H1 (cell line): Measurements from ENCODE around the gene VIT. TPM values are rescaled to one million over a fixed set of nuclear protein-coding genes. Genes with fewer than 3 reads are reported as not detected.

Experiments used
- CTCF ChIA-PET: fragments of 300-600 bp; sonication (Branson Sonifier 250); formaldehyde crosslinking; loops from one replicate; lab custom pipeline; 2021; ENCODE audit not compliant: partially characterized antibody; lab: Charles Lee
- POLR2A ChIA-PET: fragments of 300-600 bp; sonication (Branson Sonifier 250); formaldehyde crosslinking; loops from one replicate; lab custom pipeline; 2021; ENCODE audit warnings: inconsistent platforms; ENCODE audit not compliant: partially characterized antibody; lab: Charles Lee
- DNase-seq, 2 experiments: peaks; one replicate each; pipeline versions ENCODE4 v3.0.0 to v3.0.0-alpha.2; 2010 to 2022; ENCODE audit warnings: low spot score in 2 of 2, low read depth in 1 of 2, mixed read lengths in 1 of 2
- FAIRE-seq: peaks from 2 replicates; lab custom pipeline; 2011; peaks lifted over from hg19 to GRCh38; lab: Jason Lieb, UNC
- H2AFZ ChIP-seq: 2 replicates; pipeline ENCODE4 v1.8.1; 2012; ENCODE audit warnings: low read length, inconsistent platforms
- H2AK5ac ChIP-seq: 2 replicates; pipeline ENCODE4 v1.6.1; 2013; ENCODE audit warnings: low read depth, low read length
- H2BK120ac ChIP-seq: replicated peaks from 2 replicates; pipeline ENCODE3; 2013; ENCODE audit warnings: low read depth, low read length, inconsistent platforms
- H2BK12ac ChIP-seq: 2 replicates; pipeline ENCODE4 v1.6.1; 2013; ENCODE audit warnings: low read depth, low read length
- H2BK15ac ChIP-seq: 2 replicates; pipeline ENCODE4 v1.6.1; 2013; ENCODE audit warnings: low read length
- H2BK20ac ChIP-seq: 2 replicates; pipeline ENCODE4 v1.6.1; 2013; ENCODE audit warnings: low read length
- H2BK5ac ChIP-seq: 2 replicates; pipeline ENCODE4 v1.6.1; 2013; ENCODE audit warnings: low read depth, low read length
- H3K14ac ChIP-seq: 2 replicates; pipeline ENCODE4 v1.6.1; 2013; ENCODE audit warnings: inconsistent platforms; ENCODE audit not compliant: insufficient read length
- H3K18ac ChIP-seq: 2 replicates; pipeline ENCODE4 v1.6.1; 2013; ENCODE audit warnings: low read length; ENCODE audit errors: extremely low read depth
- H3K23ac ChIP-seq: 2 replicates; pipeline ENCODE4 v1.6.1; 2013; ENCODE audit warnings: inconsistent platforms; ENCODE audit not compliant: insufficient read length
- H3K23me2 ChIP-seq: 2 replicates; pipeline ENCODE4 v1.6.1; 2013; ENCODE audit warnings: low read depth, low read length
- H3K27ac ChIP-seq: 2 replicates; pipeline ENCODE4 v1.6.1; 2011; ENCODE audit warnings: low read depth, low read length, inconsistent platforms
- H3K27me3 ChIP-seq, 4 experiments: replicated peaks in 1 of 4; 1 replicate in 1 of 4; 2 replicates in 3 of 4; pipeline versions ENCODE4 v1.6.1 to v1.8.1; 2011 to 2013; ENCODE audit warnings: low read length in 3 of 4, mild to moderate bottlenecking in 3 of 4, inconsistent platforms in 2 of 4, mixed read lengths in 2 of 4, moderate library complexity in 1 of 4; ENCODE audit not compliant: control insufficient read depth in 3 of 4, insufficient read depth in 3 of 4; ENCODE audit errors: extremely low read depth in 1 of 4
- H3K36me3 ChIP-seq, 4 experiments: 2 replicates each; pipeline versions ENCODE4 v1.6.1 to v1.8.1; 2011 to 2013; ENCODE audit warnings: mild to moderate bottlenecking in 4 of 4, low read length in 3 of 4, moderate library complexity in 2 of 4, control low read depth in 1 of 4, inconsistent platforms in 1 of 4; ENCODE audit not compliant: insufficient read depth in 4 of 4, control insufficient read depth in 2 of 4
- H3K4ac ChIP-seq: replicated peaks from 2 replicates; pipeline ENCODE3; 2013; ENCODE audit warnings: low read length, low read depth, mixed read lengths, inconsistent platforms; ENCODE audit not compliant: insufficient read length
- H3K4me1 ChIP-seq, 4 experiments: replicated peaks in 1 of 4; 1 replicate in 1 of 4; 2 replicates in 3 of 4; pipeline versions ENCODE4 v1.6.1 to v1.8.1; 2011 to 2013; ENCODE audit warnings: low read length in 3 of 4, inconsistent platforms in 2 of 4, mixed read lengths in 1 of 4; ENCODE audit not compliant: insufficient read depth in 4 of 4, control insufficient read depth in 3 of 4
- H3K4me2 ChIP-seq, 2 experiments: 2 replicates each; pipeline versions ENCODE4 v1.6.1 to v1.8.1; 2011 to 2013; ENCODE audit warnings: low read depth in 2 of 2, low read length in 2 of 2, control low read depth in 1 of 2, inconsistent platforms in 1 of 2, mild to moderate bottlenecking in 1 of 2; ENCODE audit not compliant: insufficient read depth in 1 of 2
- H3K4me3 ChIP-seq, 4 experiments: fragments of 200-600, 300-600 bp in 1 of 4; sonication (generic), shearing (Covaris generic), sonication (Bioruptor Twin) in 1 of 4; 2 replicates each; pipeline versions ENCODE4 v1.5.1 to v1.8.1; 2011 to 2016; ENCODE audit warnings: low read length in 4 of 4, low read depth in 3 of 4, control low read depth in 2 of 4, inconsistent platforms in 2 of 4, mild to moderate bottlenecking in 2 of 4, mixed read lengths in 1 of 4, moderate library complexity in 1 of 4; ENCODE audit not compliant: insufficient read depth in 2 of 4; ENCODE audit errors: extremely low read depth in 1 of 4
- H3K56ac ChIP-seq: replicated peaks from 2 replicates; pipeline ENCODE3; 2013; ENCODE audit warnings: low read depth, mild to moderate bottlenecking, mixed read lengths, low read length, inconsistent platforms; ENCODE audit not compliant: insufficient read length
- H3K79me1 ChIP-seq: 2 replicates; pipeline ENCODE4 v1.6.1; 2013; ENCODE audit warnings: low read depth, low read length, control low read depth
- H3K79me2 ChIP-seq, 2 experiments: 2 replicates each; pipeline versions ENCODE4 v1.6.1 to v1.8.1; 2012 to 2013; ENCODE audit warnings: low read length in 2 of 2, mild to moderate bottlenecking in 2 of 2, inconsistent platforms in 1 of 2; ENCODE audit not compliant: insufficient read depth in 2 of 2, control insufficient read depth in 1 of 2
- H3K9ac ChIP-seq, 4 experiments: replicated peaks in 1 of 4; 1 replicate in 1 of 4; 2 replicates in 3 of 4; pipeline versions ENCODE4 v1.6.1 to v1.8.1; 2011 to 2013; ENCODE audit warnings: low read depth in 3 of 4, low read length in 3 of 4, control low read depth in 2 of 4, mild to moderate bottlenecking in 2 of 4, moderate library complexity in 2 of 4, inconsistent platforms in 1 of 4; ENCODE audit errors: extremely low read depth in 1 of 4
- H3K9me3 ChIP-seq, 2 experiments: 2 replicates each; pipeline versions ENCODE4 v1.6.1 to v1.8.1; 2012 to 2013; ENCODE audit warnings: mild to moderate bottlenecking in 2 of 2, moderate library complexity in 2 of 2, control low read depth in 1 of 2, inconsistent platforms in 1 of 2, low read depth in 1 of 2, low read length in 1 of 2, mixed read lengths in 1 of 2; ENCODE audit not compliant: insufficient read depth in 2 of 2
- H4K20me1 ChIP-seq, 2 experiments: replicated peaks in 1 of 2; 2 replicates each; pipeline versions ENCODE3 to v1.8.1; 2011 to 2013; ENCODE audit warnings: inconsistent platforms in 2 of 2, low read length in 2 of 2, mild to moderate bottlenecking in 1 of 2; ENCODE audit not compliant: insufficient read depth in 2 of 2, control insufficient read depth in 1 of 2
- H4K5ac ChIP-seq: 2 replicates; pipeline ENCODE4 v1.6.1; 2013; ENCODE audit warnings: low read length, low read depth, mixed read lengths, inconsistent platforms; ENCODE audit not compliant: insufficient read length
- H4K8ac ChIP-seq: 2 replicates; pipeline ENCODE4 v1.8.0; 2013; ENCODE audit warnings: mild to moderate bottlenecking, moderate library complexity, low read length, inconsistent platforms; ENCODE audit not compliant: insufficient read depth; ENCODE audit errors: extremely low read depth
- H4K91ac ChIP-seq: replicated peaks from 2 replicates; pipeline ENCODE3; 2013; ENCODE audit warnings: low read length, mixed read lengths, inconsistent platforms; ENCODE audit not compliant: insufficient read length
- KDM1A ChIP-seq: fragments of 200-600, 300-600 bp; sonication (generic); IDR thresholded peaks from 2 replicates; pipeline ENCODE4 v1.7.1; 2016; ENCODE audit warnings: mild to moderate bottlenecking, low read length, borderline replicate concordance
- SIX5 ChIP-seq: IDR thresholded peaks from 2 replicates; pipeline ENCODE4 v1.6.1; 2011; ENCODE audit warnings: mild to moderate bottlenecking, low read depth, low read length
- YY1 ChIP-seq: IDR thresholded peaks from 2 replicates; pipeline ENCODE4 v1.6.1; 2011; ENCODE audit warnings: low read depth, mild to moderate bottlenecking, low read length
- WGBS, 2 experiments: shearing (Covaris generic) in 1 of 2; methylation state at CpG; one replicate each; pipeline versions ENCODE4 v1.1.6 to v1.1.7; 2013 to 2015; ENCODE audit warnings: low lambda C conversion rate in 2 of 2, mixed read lengths in 2 of 2, inconsistent platforms in 1 of 2, low coverage in 1 of 2, missing lambda C conversion rate in 1 of 2; ENCODE audit not compliant: insufficient replicate concordance in 2 of 2, insufficient coverage in 1 of 2, insufficient read length in 1 of 2; ENCODE audit errors: extremely low coverage in 1 of 2, missing lambda C conversion rate in 1 of 2; 5-methylcytosine and 5-hydroxymethylcytosine counted together
- polyA plus RNA-seq, 7 experiments: library from polyadenylated mRNA; depleted of rRNA in 3 of 7; stranded (reverse) in 5 of 7; unstranded in 2 of 7; fragments of >200 nt in 5 of 7; fragments of 200-250 nt in 2 of 7; gene quantifications; 1 replicate in 5 of 7; 2 replicates in 1 of 7; 4 replicates in 1 of 7; pipeline versions ENCODE4 v1.2.1 to v1.2.3, GENCODE V29; 2011 to 2013; ENCODE audit warnings: missing spikeins in 2 of 7, mixed read lengths in 2 of 7
- total RNA-seq: library from RNA; stranded (reverse); fragmentation: NEBNext Ultra II Directional; extraction: Animal tissue kit (Norgen Biotek cat#: 25700); gene quantifications from 2 replicates; pipeline ENCODE4 v1.2.1, GENCODE V29; 2021

The VIT gene
- total and polyA plus RNA-seq, 2 of the 8 experiments (the other 6 are each of a cell fraction or from before 2014, with no cell fraction given), result 0.03 TPM; not detected in 1

GRCh38 chr2:36710858-36711515 lies 14.5 kb downstream of the VIT start:
- Histone ChIP-seq H3K9me3 (peaks cover 0 to 11% of the 10 kb centered on the region in 2 experiments; a peak in 1 of 4 replicates), H3K79me1 (no peaks in the 10 kb centered on the region), H3K4ac (no peak overlapping the region), H3K79me2 (no peaks in the 10 kb centered on the region), H2BK5ac (no peak overlapping the region), H3K4me1 (peaks cover 0 to 6% (median 2%) of the 10 kb centered on the region in 4 experiments; a peak in 3 of 7 replicates), H4K8ac (no peak overlapping the region), H2BK12ac (no peak overlapping the region), H2AK5ac (no peak overlapping the region), H3K9ac (no peak overlapping the region), H3K23me2 (no peaks in the 10 kb centered on the region), H2BK120ac (no peak overlapping the region), H3K4me3 (no peak overlapping the region), H3K4me2 (no peak overlapping the region), H3K23ac (no peak overlapping the region), H2BK20ac (no peak overlapping the region), H2AFZ (no peak overlapping the region), H3K27ac (no peak overlapping the region), H3K18ac (no peak overlapping the region), H3K36me3 (no peaks in the 10 kb centered on the region), H3K56ac (no peak overlapping the region), H3K27me3 (no peaks in the 10 kb centered on the region), H4K5ac (no peak overlapping the region), H3K14ac (no peak overlapping the region), H4K20me1 (no peaks in the 10 kb centered on the region), H4K91ac (no peak overlapping the region), H2BK15ac (no peak overlapping the region)
- ChIA-PET POLR2A (no interaction called here), CTCF (interaction anchor here (1.4 kb wide), 1 partner anchor 59 kb away, joined by 6 read pairs; no protein-coding TSS in a partner anchor)
- no peak for FAIRE-seq
- peak; percentile 22; the same call in 1 of the 2 replicates for TF ChIP-seq KDM1A
- TF ChIP-seq SIX5, result no peak
- no peak for TF ChIP-seq YY1
- no peak for DNase-seq
- whole genome bisulfite sequencing, 2 experiments, result 83% methylated on average over 2 of the region's 2 CpGs; no CpG with 5 or more reads in 1 of the 2 experiments
